ENCODE results near the gene KLHDC7B. TPM values are rescaled to one million over a fixed set of nuclear protein-coding genes. Genes with fewer than 3 reads are reported as not detected.

The KLHDC7B gene
- total and polyA plus RNA-seq, 12 donors, result 0.06 to 0.69 (median 0.19) TPM; not detected in 2

DNA sequence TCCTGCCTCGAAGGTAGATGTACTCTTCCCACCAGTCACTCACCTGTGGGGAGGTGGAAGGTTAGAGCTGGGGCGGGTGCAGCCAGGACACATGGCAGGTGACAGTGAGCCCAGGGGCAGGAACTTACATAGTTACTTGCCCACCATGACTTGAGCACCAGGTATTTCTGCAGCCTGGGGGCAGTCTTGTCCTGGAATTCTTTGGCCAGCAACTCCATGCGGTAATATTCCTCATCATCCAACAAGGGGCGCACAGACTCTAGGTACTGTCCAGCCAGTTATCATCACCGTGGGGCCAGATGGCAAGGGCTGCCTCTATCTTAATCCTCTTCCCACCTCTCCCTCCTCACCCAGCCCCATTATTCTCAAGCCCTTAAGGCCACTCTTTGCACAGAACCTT lies 30.4 kb downstream of the KLHDC7B start:
- Histone ChIP-seq H3K4me1 (replicated peaks in 1 of 2) (peaks cover 12 to 19% of the 10 kb centered on the region in 2 donors), H3K27ac (no peak overlapping the region), H3K4me3 (no peak overlapping the region), H3K9me3 (replicated peaks in 1 of 3) (no peaks in the 10 kb centered on the region), H3K27me3 (no peaks in the 10 kb centered on the region), H3K36me3 (replicated peaks in 1 of 2) (peaks cover 0 to 2% of the 10 kb centered on the region in 2 donors)
- 70 to 83% (median 78%) methylated on average over 4 to 5 of the region's 5 CpGs for WGBS, 4 donors
- TF ChIP-seq POLR2A (IDR thresholded peaks at IDR 0.05), result no peak
- peak in 4 of 6 experiments; percentile 15 to 30 (median 20) for TF ChIP-seq CTCF (IDR thresholded peaks at IDR 0.05)
- intact Hi-C loops (cut with DNase I), result no loop called here
- DNase-seq, result peak in 1 of 7 donors; percentile 28

DNA sequence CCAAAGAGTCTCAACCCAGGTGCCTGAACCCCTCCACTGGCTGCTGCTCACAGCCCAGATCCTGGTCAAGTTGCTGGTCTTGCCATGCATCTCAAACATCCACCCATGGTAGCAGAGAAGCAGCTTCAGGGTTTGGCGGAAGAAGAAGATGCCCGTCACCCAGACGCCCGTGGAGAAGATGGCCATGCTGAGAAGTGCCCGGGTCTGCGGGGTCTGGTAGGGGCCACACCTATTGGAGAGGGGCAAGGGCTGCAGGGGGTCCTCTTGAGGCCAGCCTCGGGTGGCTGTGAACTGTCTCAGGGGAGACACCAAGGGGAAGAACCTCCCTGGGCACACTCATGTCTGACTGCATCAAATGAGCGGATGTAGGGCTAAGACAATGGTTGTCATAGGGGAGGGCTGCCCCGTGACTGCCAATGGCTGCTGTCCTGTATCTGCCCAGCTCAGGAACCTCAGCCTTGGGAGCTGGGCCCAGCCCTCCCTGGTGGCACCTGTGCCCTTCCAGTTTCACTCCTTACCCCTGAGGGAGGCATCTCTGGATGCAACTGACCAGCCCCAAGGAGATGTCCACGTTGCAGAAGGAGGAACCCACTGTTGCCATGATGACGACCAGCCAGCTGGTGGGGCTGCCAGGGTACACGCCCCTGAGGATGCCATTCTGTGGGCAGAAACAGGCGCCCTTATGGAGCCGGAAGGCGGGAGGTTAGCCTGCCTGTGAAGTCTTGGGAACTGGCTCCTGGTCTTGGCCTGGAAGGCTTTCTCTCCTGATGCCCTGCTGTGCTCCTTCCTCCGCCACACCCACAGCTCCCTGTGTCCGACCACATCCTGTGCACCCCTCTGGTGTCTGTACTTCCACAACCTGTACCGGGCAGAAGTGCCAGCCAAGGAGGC lies 31.4 kb downstream of the KLHDC7B start:
- Histone ChIP-seq H3K4me1 (replicated peaks in 1 of 2) (peaks cover 20 to 27% of the 10 kb centered on the region in 2 donors), H3K9me3 (replicated peaks in 1 of 3) (no peaks in the 10 kb centered on the region), H3K27me3 (no peaks in the 10 kb centered on the region), H3K36me3 (replicated peaks in 1 of 2) (no peaks in the 10 kb centered on the region), H3K4me3 (no peak overlapping the region), H3K27ac (no peak overlapping the region)
- intact Hi-C loops (cut with DNase I), result no loop called here
- TF ChIP-seq CTCF (IDR thresholded peaks at IDR 0.05) (no peak), POLR2A (IDR thresholded peaks at IDR 0.05) (no peak)
- WGBS, 4 donors, result 85 to 89% (median 87%) methylated on average over 7 to 18 of the region's 18 CpGs
- no peak for DNase-seq

- H3K27me3 ChIP-seq, result no peaks in the 10 kb centered on the region
- H3K9me3 ChIP-seq (replicated peaks in 1 of 3), result no peaks in the 10 kb centered on the region
- peaks cover 20 to 27% of the 10 kb centered on the region in 2 donors for H3K4me1 ChIP-seq (replicated peaks in 1 of 2)
- WGBS, 4 donors, result 47 to 57% (median 55%) methylated on average over 12 to 23 of the region's 23 CpGs; no CpG with 5 or more reads in 1 of the 4 donors
- H3K36me3 ChIP-seq (replicated peaks in 1 of 2), result no peaks in the 10 kb centered on the region
- intact Hi-C loops (cut with DNase I), result no loop called here
- H3K27ac ChIP-seq, result no peak overlapping the region
- peak overlapping the region in 1 of 4 donors; percentile 53 for H3K4me3 ChIP-seq
- no peak for DNase-seq
- TF ChIP-seq CTCF (IDR thresholded peaks at IDR 0.05) (no peak), POLR2A (IDR thresholded peaks at IDR 0.05) (no peak)
Measured at GRCh38 chr22:50577697-50577986, 31.9 kb downstream of the KLHDC7B start.

DNA sequence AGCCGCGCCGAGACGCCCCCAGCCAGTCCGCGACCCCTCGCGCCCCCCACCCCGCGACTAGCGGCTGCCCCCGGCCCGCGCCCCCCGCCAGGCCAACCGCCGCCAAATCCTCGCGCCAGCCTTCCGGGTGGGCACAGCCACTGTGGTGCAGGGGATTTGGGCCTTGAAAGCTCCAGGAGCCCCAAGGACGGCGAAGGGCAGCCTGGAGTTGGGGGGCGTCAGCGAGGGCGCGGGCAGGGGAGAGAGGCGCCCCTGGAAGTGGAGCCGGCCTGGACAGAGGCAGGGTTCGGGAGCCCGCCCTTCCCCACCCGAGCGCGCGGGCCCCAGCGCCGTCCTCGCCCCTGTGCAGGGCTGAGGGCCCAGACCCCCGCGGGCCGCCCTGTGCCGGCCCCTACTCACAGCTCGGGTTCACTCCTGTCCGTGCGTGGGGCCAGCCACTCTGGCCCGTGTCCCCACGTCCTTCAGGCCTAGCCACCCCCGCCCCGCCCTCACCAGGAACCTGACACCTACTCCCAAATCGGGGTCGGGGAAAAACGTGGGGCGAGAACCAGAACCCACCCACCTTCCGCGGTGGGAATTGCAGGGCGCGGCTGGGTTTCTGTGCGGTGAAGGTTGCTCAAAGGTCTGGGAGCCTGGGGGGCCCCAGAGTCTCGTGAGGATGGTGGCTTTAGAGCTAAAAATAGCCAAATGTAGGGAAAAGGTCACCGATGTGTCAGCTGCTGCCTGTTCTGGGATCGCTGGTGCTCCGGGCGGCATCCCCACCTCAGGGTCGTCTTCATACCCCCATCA lies 32.5 kb downstream of the KLHDC7B start, which contains the start of gene CPT1B:
Gene CPT1B, minus strand, starts transcription at position 441 of the 789 bp plus-strand sequence. CDS start 512 bp downstream, outside the sequence.
- H3K4me3 ChIP-seq, result peak within 1 kb of the TSS in 1 of 4 donors; percentile 53
- peaks cover 20 to 27% of the 10 kb centered on the region in 2 donors for H3K4me1 ChIP-seq (replicated peaks in 1 of 2)
- no peaks in the 10 kb centered on the region for H3K9me3 ChIP-seq (replicated peaks in 1 of 3)
- no peaks in the 10 kb centered on the region for H3K36me3 ChIP-seq (replicated peaks in 1 of 2)
- 7 to 23% (median 18%) methylated on average over 6 to 63 of the region's 63 CpGs for WGBS, 4 donors
- peak within 1 kb of the TSS in 3 of 5 donors; percentile 8 to 65 (median 59) for H3K27ac ChIP-seq
- intact Hi-C loops (cut with DNase I), result no loop called here
- H3K27me3 ChIP-seq, result no peaks in the 10 kb centered on the region
- TF ChIP-seq CTCF (IDR thresholded peaks at IDR 0.05), result peak in 1 of 6 experiments; percentile 8
- TF ChIP-seq POLR2A (IDR thresholded peaks at IDR 0.05), result peak in 1 of 2 donors; percentile 13
- DNase-seq, result peak in 4 of 7 donors; percentile 19 to 53 (median 46)

All from adrenal gland (tissue), 12 donors.